ENCODE results near the gene TMEM119. TPM values are rescaled to one million over a fixed set of nuclear protein-coding genes. Genes with fewer than 3 reads are reported as not detected.
"Not testable (repeated sequence)": the region's sequence is repeated elsewhere in the genome, so short reads cannot be mapped to it uniquely, and the experiment has no call there.

TMEM119 gene
- polyA plus RNA-seq, 10 donors = 26.2 to 71.2 (median 38.2) TPM

GRCh38 chr12:108603743-108604142, 5.9 kb upstream of the TMEM119 start:
- DNase-seq = no peak

- DNase-seq = no peak
Measured at GRCh38 chr12:108602976-108603704, 5.3 kb upstream of the TMEM119 start.

- DNase-seq = no peak
Measured at GRCh38 chr12:108602209-108602705, 4.4 kb upstream of the TMEM119 start.

GRCh38 chr12:108600702-108601007, 2.8 kb upstream of the TMEM119 start:
- no peak for DNase-seq

GRCh38 chr12:108599948-108600701, 2.2 kb upstream of the TMEM119 start:
- DNase-seq = no peak

- no peak for DNase-seq
Measured at GRCh38 chr12:108599541-108599940, 1.7 kb upstream of the TMEM119 start.

GRCh38 chr12:108598553-108599250, 818 bp upstream of the TMEM119 start:
- DNase-seq = no peak

GRCh38 chr12:108596854-108597558, 878 bp downstream of the TMEM119 start:
- DNase-seq = no peak

GRCh38 chr12:108595711-108596647, 1.9 kb downstream of the TMEM119 start:
- no peak for DNase-seq

GRCh38 chr12:108594960-108595710, 2.7 kb downstream of the TMEM119 start:
- DNase-seq = no peak

GRCh38 chr12:108594323-108594903, 3.5 kb downstream of the TMEM119 start:
- no peak for DNase-seq

- DNase-seq = no peak
Measured at GRCh38 chr12:108592033-108592909, 5.6 kb downstream of the TMEM119 start.

- no peak for DNase-seq
Measured at GRCh38 chr12:108591267-108591980, 6.5 kb downstream of the TMEM119 start.

GRCh38 chr12:108590463-108590862, 7.4 kb downstream of the TMEM119 start:
- DNase-seq = not testable (repeated sequence)

GRCh38 chr12:108589840-108590229, 8.0 kb downstream of the TMEM119 start:
- no peak for DNase-seq

GRCh38 chr12:108589028-108589839, 8.7 kb downstream of the TMEM119 start:
- DNase-seq = peak; percentile 54 to 86 (median 58)

- peak in 1 of 3 donors; percentile 64 for DNase-seq
Measured at GRCh38 chr12:108587826-108588225, 10.1 kb downstream of the TMEM119 start.
